HCT116 (cell line): ENCODE data around the gene KMT5C. TPM values are rescaled to one million over a fixed set of nuclear protein-coding genes. Genes with fewer than 3 reads are reported as not detected.
A peak's percentile ranks its signal among the peaks of the same experiment; 100 is the strongest.

Experiments used
- ATAC-seq: fragments of 200-7000 bp; cut with Tn5 transposase; 2 replicates; pipeline ENCODE4 v1.9.1; 2020; ENCODE audit warnings: mild to moderate bottlenecking, moderate library complexity
- BruUV-seq: library from RNA; stranded (reverse); fragments of 400-500 nt; replicated peaks from 2 replicates; lab custom pipeline; 2021; lab: Mats Ljungman, UMichigan
- CTCF ChIA-PET: fragments of 300-600 bp; sonication (Branson Sonifier 250); formaldehyde crosslinking; loops from one replicate; lab custom pipeline; 2021; ENCODE audit warnings: antibody characterized with exemption; lab: Charles Lee
- POLR2A ChIA-PET: fragments of 300-600, 350-600 bp; sonication (Branson Sonifier 250); formaldehyde crosslinking; loops from one replicate; lab custom pipeline; 2021; ENCODE audit warnings: antibody characterized with exemption; lab: Charles Lee
- RAD21 ChIA-PET, 2 experiments: fragments of 300-600 bp; sonication (Branson Sonifier 250); formaldehyde crosslinking; loops; one replicate each; lab custom pipeline; 2023; ENCODE audit warnings: low total read pairs in 2 of 2; ENCODE audit not compliant: uncharacterized antibody in 2 of 2, unreplicated experiment in 2 of 2, low non-redundant PET in 1 of 2; lab: Charles Lee
- DNase-seq: peaks from one replicate; pipeline ENCODE4 v3.0.0-alpha.2; 2010; ENCODE audit warnings: low read depth, low spot score
- H2AFZ ChIP-seq: fragments of 200-600 bp; shearing (Covaris generic), sonication (generic); 2 replicates; pipeline ENCODE4 v1.6.1; 2017; ENCODE audit warnings: low read depth, mixed run types, mixed read lengths, antibody characterized with exemption, low read length; ENCODE audit not compliant: poor library complexity, severe bottlenecking
- H3K27ac ChIP-seq: 2 replicates; pipeline ENCODE4 v1.5.1; 2012; ENCODE audit warnings: low read depth, low read length
- H3K27me3 ChIP-seq: fragments of 200-600 bp; sonication (generic); 2 replicates; pipeline ENCODE4 v1.6.1; 2016; ENCODE audit warnings: mixed run types, low read length, mixed read lengths; ENCODE audit not compliant: insufficient read depth
- H3K36me3 ChIP-seq, 2 experiments: fragments of 200-500 bp in 1 of 2; fragments of 200-600 bp in 1 of 2; sonication (Bioruptor generic) in 1 of 2; sonication (generic) in 1 of 2; 2 replicates each; pipeline versions ENCODE4 v1.5.1 to v1.6.1; 2014 to 2016; ENCODE audit warnings: low read length in 2 of 2, inconsistent platforms in 1 of 2, mixed read lengths in 1 of 2, mixed run types in 1 of 2; ENCODE audit not compliant: insufficient read depth in 2 of 2, control insufficient read depth in 1 of 2
- H3K4me1 ChIP-seq, 2 experiments: fragments of 200-600 bp in 1 of 2; sonication (generic) in 1 of 2; 2 replicates each; pipeline versions ENCODE4 v1.5.1 to v1.6.1; 2012 to 2017; ENCODE audit warnings: low read length in 2 of 2, inconsistent platforms in 1 of 2, mild to moderate bottlenecking in 1 of 2, mixed read lengths in 1 of 2, mixed run types in 1 of 2, moderate library complexity in 1 of 2; ENCODE audit not compliant: insufficient read depth in 2 of 2, control insufficient read depth in 1 of 2
- H3K4me2 ChIP-seq: fragments of 200-600 bp; sonication (generic); 2 replicates; pipeline ENCODE4 v1.6.1; 2017; ENCODE audit warnings: mixed run types, low read length, mixed read lengths
- H3K4me3 ChIP-seq, 2 experiments: fragments of 200-600 bp in 1 of 2; sonication (generic) in 1 of 2; replicated peaks in 1 of 2; 2 replicates each; pipeline ENCODE4 v1.5.1; 2011 to 2016; ENCODE audit warnings: low read length in 2 of 2, control low read depth in 1 of 2, low read depth in 1 of 2, mild to moderate bottlenecking in 1 of 2, mixed read lengths in 1 of 2, mixed run types in 1 of 2
- H3K79me2 ChIP-seq: fragments of 200-600 bp; sonication (generic); 2 replicates; pipeline ENCODE4 v1.6.1; 2017; ENCODE audit warnings: mild to moderate bottlenecking, mixed run types, low read length, moderate library complexity, mixed read lengths; ENCODE audit not compliant: insufficient read depth
- H3K9ac ChIP-seq: fragments of 200-600 bp; sonication (generic); 2 replicates; pipeline ENCODE4 v1.6.1; 2016; ENCODE audit warnings: low read length, mixed read lengths
- H3K9me2 ChIP-seq: fragments of 200-600 bp; sonication (generic), shearing (Covaris generic); 2 replicates; pipeline ENCODE4 v1.6.1; 2017; ENCODE audit warnings: mixed run types, mild to moderate bottlenecking, moderate library complexity; ENCODE audit not compliant: insufficient read depth
- H3K9me3 ChIP-seq, 2 experiments: fragments of 200-500 bp in 1 of 2; fragments of 200-600 bp in 1 of 2; sonication (Bioruptor generic) in 1 of 2; sonication (generic) in 1 of 2; 2 replicates each; pipeline ENCODE4 v1.6.1; 2014 to 2017; ENCODE audit warnings: low read length in 2 of 2, mixed read lengths in 2 of 2, inconsistent platforms in 1 of 2, low read depth in 1 of 2, mild to moderate bottlenecking in 1 of 2, mixed run types in 1 of 2, moderate library complexity in 1 of 2; ENCODE audit not compliant: control insufficient read depth in 1 of 2, insufficient read depth in 1 of 2
- H4K20me1 ChIP-seq: fragments of 200-600 bp; sonication (generic), shearing (Covaris generic); 2 replicates; pipeline ENCODE4 v1.6.1; 2017; ENCODE audit warnings: mixed run types, mild to moderate bottlenecking, moderate library complexity; ENCODE audit not compliant: insufficient read depth
- CTCF ChIP-seq, 3 experiments: fragments of 200-600 bp in 1 of 3; sonication (generic) in 1 of 3; IDR thresholded peaks in 2 of 3; conservative IDR thresholded peaks in 1 of 3; 2 replicates each; pipeline ENCODE4 v1.5.1; 2012 to 2017; ENCODE audit warnings: low read depth in 2 of 3, low read length in 2 of 3, antibody characterized with exemption in 1 of 3, borderline replicate concordance in 1 of 3, control low read depth in 1 of 3, mild to moderate bottlenecking in 1 of 3, mixed read lengths in 1 of 3, mixed run types in 1 of 3, moderate library complexity in 1 of 3; ENCODE audit not compliant: insufficient read depth in 1 of 3
- EGR1 ChIP-seq: IDR thresholded peaks from 2 replicates; pipeline ENCODE4 v1.6.1; 2012; ENCODE audit warnings: low read depth
- ELF1 ChIP-seq: IDR thresholded peaks from 2 replicates; pipeline ENCODE4 v1.6.1; 2012; ENCODE audit warnings: low read depth, borderline replicate concordance
- EZH2 ChIP-seq: fragments of 200-600 bp; sonication (generic); IDR thresholded peaks from 2 replicates; pipeline ENCODE4 v1.6.1; 2017; ENCODE audit warnings: antibody characterized with exemption, mixed run types
- EZH2phosphoT487 ChIP-seq: fragments of 200-600 bp; IDR thresholded peaks from 2 replicates; pipeline ENCODE4 v1.6.1; 2018; ENCODE audit warnings: antibody characterized with exemption, borderline replicate concordance
- JUND ChIP-seq: IDR thresholded peaks from 2 replicates; pipeline ENCODE4 v1.6.1; 2012
- MAX ChIP-seq: IDR thresholded peaks from 2 replicates; pipeline ENCODE4 v1.6.1; 2012
- POLR2A ChIP-seq: IDR thresholded peaks from 2 replicates; pipeline ENCODE4 v1.7.0; 2011; ENCODE audit warnings: borderline replicate concordance; ENCODE audit not compliant: insufficient read depth, insufficient read length; ENCODE audit errors: extremely low read depth
- POLR2AphosphoS5 ChIP-seq: IDR thresholded peaks from 2 replicates; pipeline ENCODE4 v1.6.1; 2011; ENCODE audit warnings: mild to moderate bottlenecking, low read depth, low read length, moderate library complexity
- RAD21 ChIP-seq: IDR thresholded peaks from 2 replicates; pipeline ENCODE4 v1.6.1; 2012; ENCODE audit warnings: low read depth, mild to moderate bottlenecking
- REST ChIP-seq: IDR thresholded peaks from 2 replicates; pipeline ENCODE4 v1.6.1; 2012; ENCODE audit warnings: low read depth
- SRF ChIP-seq: IDR thresholded peaks from 2 replicates; pipeline ENCODE4 v1.6.1; 2012; ENCODE audit warnings: low read depth
- YY1 ChIP-seq: IDR thresholded peaks from 2 replicates; pipeline ENCODE4 v1.6.1; 2011; ENCODE audit warnings: low read length, low read depth, moderate library complexity, mild to moderate bottlenecking; ENCODE audit not compliant: insufficient replicate concordance; ENCODE audit errors: extremely low read depth
- ZFX ChIP-seq: fragments of 450-650 bp; IDR thresholded peaks from 2 replicates; pipeline ENCODE4 v1.6.1; 2017
- ZNF274 ChIP-seq: fragments of 200-500 bp; sonication (Bioruptor generic); IDR thresholded peaks from 2 replicates; pipeline ENCODE4 v1.6.1; 2014; ENCODE audit warnings: mild to moderate bottlenecking, low read depth, low read length, inconsistent platforms
- intact Hi-C: fragments of 100-400 bp; cut with micrococcal nuclease; formaldehyde crosslinking; loops from 2 replicates; pipeline ENCODE4 v1.10.0; 2022
- total RNA-seq: library from RNA; stranded (reverse); gene quantifications from one replicate; pipeline ENCODE4 v1.2.1, GENCODE V29; 2021; ENCODE audit not compliant: unreplicated experiment
- TF ChIP-seq, protein P1 (sequence below): IDR thresholded peaks from 2 replicates; pipeline ENCODE4 v1.6.1; 2011; ENCODE audit warnings: mild to moderate bottlenecking, low read length, moderate library complexity; ENCODE audit not compliant: insufficient replicate concordance; ENCODE audit errors: extremely low read depth

Gene KMT5C
- total RNA-seq, 1 experiment from 2014 or later = 27.5 TPM

- POLR2A ChIA-PET = interaction anchor here (1.0 kb wide), 1 partner anchor 11 kb away, joined by 5 read pairs; the partner anchor contains the start of gene TMEM238
- no peaks in the 10 kb centered on the region for H3K9me3 ChIP-seq
- H3K27ac ChIP-seq = no peak overlapping the region; the same call in 1 of the 2 replicates
- H3K4me1 ChIP-seq = peaks cover 25 to 60% of the 10 kb centered on the region in 2 experiments; a peak in 3 of 4 replicates
- H3K4me2 ChIP-seq = peak overlapping the region; percentile 46; the same call in 1 of the 2 replicates
- peak; percentile 2; the same call in 1 of the 2 replicates for ATAC-seq
- no peaks in the 10 kb centered on the region for H3K36me3 ChIP-seq
- TF ChIP-seq EZH2 (no peak), SRF (no peak), POLR2A (no peak), ZFX (no peak), YY1 (no peak), ELF1 (no peak), RAD21 (no peak), JUND (no peak), EGR1 (no peak), MAX (no peak), CTCF (IDR thresholded peaks at IDR 0.05 in 2 of 3, conservative IDR thresholded peaks at IDR 0.05 in 1 of 3; ENCODE audit: borderline replicate concordance in 1 of 3, insufficient read depth in 1 of 3, low read depth in 2 of 3, low read length in 2 of 3) (no peak), REST (no peak), POLR2AphosphoS5 (no peak), ZNF274 (no peak), EZH2phosphoT487 (no peak)
- TF ChIP-seq, protein P1, sequence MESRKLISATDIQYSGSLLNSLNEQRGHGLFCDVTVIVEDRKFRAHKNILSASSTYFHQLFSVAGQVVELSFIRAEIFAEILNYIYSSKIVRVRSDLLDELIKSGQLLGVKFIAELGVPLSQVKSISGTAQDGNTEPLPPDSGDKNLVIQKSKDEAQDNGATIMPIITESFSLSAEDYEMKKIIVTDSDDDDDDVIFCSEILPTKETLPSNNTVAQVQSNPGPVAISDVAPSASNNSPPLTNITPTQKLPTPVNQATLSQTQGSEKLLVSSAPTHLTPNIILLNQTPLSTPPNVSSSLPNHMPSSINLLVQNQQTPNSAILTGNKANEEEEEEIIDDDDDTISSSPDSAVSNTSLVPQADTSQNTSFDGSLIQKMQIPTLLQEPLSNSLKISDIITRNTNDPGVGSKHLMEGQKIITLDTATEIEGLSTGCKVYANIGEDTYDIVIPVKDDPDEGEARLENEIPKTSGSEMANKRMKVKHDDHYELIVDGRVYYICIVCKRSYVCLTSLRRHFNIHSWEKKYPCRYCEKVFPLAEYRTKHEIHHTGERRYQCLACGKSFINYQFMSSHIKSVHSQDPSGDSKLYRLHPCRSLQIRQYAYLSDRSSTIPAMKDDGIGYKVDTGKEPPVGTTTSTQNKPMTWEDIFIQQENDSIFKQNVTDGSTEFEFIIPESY = no peak
- no peaks in the 10 kb centered on the region for H3K9me2 ChIP-seq
- CTCF ChIA-PET = no interaction called here
- H2AFZ ChIP-seq = no peak overlapping the region
- no peak overlapping the region for H3K4me3 ChIP-seq
- H4K20me1 ChIP-seq = no peaks in the 10 kb centered on the region
- no peaks in the 10 kb centered on the region for H3K27me3 ChIP-seq
- no TSS peak for BruUV-seq
- DNase-seq = no peak
- intact Hi-C loops = no loop called here
- H3K9ac ChIP-seq = no peak overlapping the region
- RAD21 ChIA-PET = no interaction called here
- no peaks in the 10 kb centered on the region for H3K79me2 ChIP-seq
Measured at GRCh38 chr19:55373306-55373992, 33.8 kb downstream of the KMT5C start.
